ENCODE data around the gene BORA. TPM values are rescaled to one million over a fixed set of nuclear protein-coding genes. Genes with fewer than 3 reads are reported as not detected.

Gene BORA
- total and polyA plus RNA-seq, 2 of the 13 experiments (the other 11 are each of a cell fraction or from before 2014, with no cell fraction given) = 4.0 to 17.4 TPM

- DNase-seq (ENCODE audit: low spot score) (no peak), FAIRE-seq (no peak), ATAC-seq (no peak)
- H3K27ac ChIP-seq (ENCODE audit: extremely low read length, insufficient read depth, low read length) = no peak overlapping the region
- no peaks in the 10 kb centered on the region for H3K9me3 ChIP-seq (ENCODE audit: low read length)
- POLR2A ChIA-PET = no interaction called here
- WGBS (ENCODE audit: low lambda C conversion rate) = 93% methylated on average over 3 of the region's 3 CpGs
- H3K9ac ChIP-seq (ENCODE audit: insufficient read depth, low read depth, low read length) = no peak overlapping the region
- H4K20me1 ChIP-seq (ENCODE audit: insufficient read depth, low read length) = no peaks in the 10 kb centered on the region
- intact Hi-C loops (cut with micrococcal nuclease; ENCODE audit: unreplicated experiment) (no loop called here), in situ Hi-C loops (cut with HindIII; ENCODE audit: extremely low pct_ligation_motif_present, low pct_unique_long_range_greater_than_20kb) (no loop called here)
- no peak overlapping the region for H2AFZ ChIP-seq (ENCODE audit: low read length)
- CTCF ChIA-PET (ENCODE audit: low intra/inter-chr PET ratio, low total read pairs) = no interaction called here
- H3K4me2 ChIP-seq (ENCODE audit: low read depth, low read length) = no peak overlapping the region
- no peaks in the 10 kb centered on the region for H3K27me3 ChIP-seq (ENCODE audit: control insufficient read depth in 1 of 2, insufficient read depth in 2 of 2, low read length in 2 of 2)
- H3K4me3 ChIP-seq (replicated peaks in 1 of 3; ENCODE audit: insufficient read depth in 1 of 3, low read depth in 2 of 3, low read length in 3 of 3) = no peak overlapping the region
- H3K79me2 ChIP-seq (ENCODE audit: insufficient read depth, low read length) = no peaks in the 10 kb centered on the region
- BruUV-seq (replicated peaks) = no TSS peak
- H3K4me1 ChIP-seq (ENCODE audit: insufficient read depth, low read length) = no peaks in the 10 kb centered on the region
- peaks cover 3 to 78% of the 10 kb centered on the region in 2 experiments for H3K36me3 ChIP-seq (replicated peaks in 1 of 2; ENCODE audit: control insufficient read depth in 1 of 2, insufficient read depth in 2 of 2, low read length in 2 of 2)
- TF ChIP-seq ZBTB26 (CRISPR knock-in tag; IDR thresholded peaks at IDR 0.05; ENCODE audit: borderline replicate concordance) = no peak
- no peak for TF ChIP-seq ARID5B (CRISPR knock-in tag; IDR thresholded peaks at IDR 0.05)
- TF ChIP-seq TERF1 (CRISPR knock-in tag; IDR thresholded peaks at IDR 0.05) = no peak
- no peak for TF ChIP-seq MYPOP (CRISPR knock-in tag; IDR thresholded peaks at IDR 0.05)
- no peak for TF ChIP-seq CREB3 (CRISPR knock-in tag; IDR thresholded peaks at IDR 0.05)
- no peak for TF ChIP-seq ZNF577 (CRISPR knock-in tag; IDR thresholded peaks at IDR 0.05; ENCODE audit: borderline replicate concordance, low read depth)
- TF ChIP-seq TIGD3 (CRISPR knock-in tag; IDR thresholded peaks at IDR 0.05; ENCODE audit: borderline replicate concordance) = no peak
- TF ChIP-seq RFX1 (IDR thresholded peaks at IDR 0.05) = no peak
- TF ChIP-seq PAX8 (CRISPR knock-in tag; IDR thresholded peaks at IDR 0.05; ENCODE audit: borderline replicate concordance) = no peak
Measured at GRCh38 chr13:72760189-72760588, 32.5 kb downstream of the BORA start.
